ENCODE results near the gene TNNC1. TPM values are rescaled to one million over a fixed set of nuclear protein-coding genes. Genes with fewer than 3 reads are reported as not detected.

TNNC1 gene
- total RNA-seq, 1 experiment from 2014 or later = not detected

GRCh38 chr3:52404391-52404790 is 49.5 kb downstream of the TNNC1 start:
- H3K36me3 ChIP-seq (ENCODE audit: insufficient read depth, low read length, poor library complexity, severe bottlenecking) = peaks cover 6% of the 10 kb centered on the region
- ChIA-PET POLR2A (ENCODE audit: low non-redundant PET) (no interaction called here), CTCF (no interaction called here)
- H3K4me1 ChIP-seq (ENCODE audit: insufficient read depth, low read length, poor library complexity, severe bottlenecking) = peaks cover 4% of the 10 kb centered on the region
- no peaks in the 10 kb centered on the region for H3K9me3 ChIP-seq (ENCODE audit: low read depth, low read length, poor library complexity, severe bottlenecking)
- H3K27ac ChIP-seq (ENCODE audit: low read depth, low read length, poor library complexity, severe bottlenecking) = no peak overlapping the region
- intact Hi-C loops (cut with micrococcal nuclease; ENCODE audit: unreplicated experiment) = no loop called here
- no peak for TF ChIP-seq EZH2 (IDR thresholded peaks at IDR 0.05; ENCODE audit: borderline replicate concordance, low read depth, low read length, poor library complexity, severe bottlenecking)
- TF ChIP-seq CTCF (conservative IDR thresholded peaks at IDR 0.05; ENCODE audit: low read depth, low read length) = no peak
- DNase-seq (ENCODE audit: low spot score) = no peak
- H3K27me3 ChIP-seq (replicated peaks; ENCODE audit: insufficient read depth, low read depth, low read length, poor library complexity) = no peaks in the 10 kb centered on the region
- BruUV-seq (replicated peaks) = no TSS peak
- H3K4me3 ChIP-seq (ENCODE audit: low read depth, low read length, poor library complexity, severe bottlenecking) = no peak overlapping the region

GRCh38 chr3:52403955-52404354 is 49.9 kb downstream of the TNNC1 start:
- POLR2A ChIA-PET (ENCODE audit: low non-redundant PET) = no interaction called here
- Histone ChIP-seq H3K36me3 (ENCODE audit: insufficient read depth, low read length, poor library complexity, severe bottlenecking) (peaks cover 6% of the 10 kb centered on the region), H3K9me3 (ENCODE audit: low read depth, low read length, poor library complexity, severe bottlenecking) (no peaks in the 10 kb centered on the region), H3K27ac (ENCODE audit: low read depth, low read length, poor library complexity, severe bottlenecking) (no peak overlapping the region), H3K4me3 (ENCODE audit: low read depth, low read length, poor library complexity, severe bottlenecking) (no peak overlapping the region), H3K27me3 (replicated peaks; ENCODE audit: insufficient read depth, low read depth, low read length, poor library complexity) (no peaks in the 10 kb centered on the region), H3K4me1 (ENCODE audit: insufficient read depth, low read length, poor library complexity, severe bottlenecking) (peaks cover 3% of the 10 kb centered on the region)
- BruUV-seq (replicated peaks) = no TSS peak
- CTCF ChIA-PET = no interaction called here
- no peak for DNase-seq (ENCODE audit: low spot score)
- no peak for TF ChIP-seq EZH2 (IDR thresholded peaks at IDR 0.05; ENCODE audit: borderline replicate concordance, low read depth, low read length, poor library complexity, severe bottlenecking)
- intact Hi-C loops (cut with micrococcal nuclease; ENCODE audit: unreplicated experiment) = no loop called here

- DNase-seq (ENCODE audit: low spot score) = no peak
- peaks cover 6% of the 10 kb centered on the region for H3K36me3 ChIP-seq (ENCODE audit: insufficient read depth, low read length, poor library complexity, severe bottlenecking)
- CTCF ChIA-PET = no interaction called here
- H3K4me1 ChIP-seq (ENCODE audit: insufficient read depth, low read length, poor library complexity, severe bottlenecking) = no peaks in the 10 kb centered on the region
- POLR2A ChIA-PET (ENCODE audit: low non-redundant PET) = no interaction called here
- TF ChIP-seq CTCF (conservative IDR thresholded peaks at IDR 0.05; ENCODE audit: low read depth, low read length) (no peak), EZH2 (IDR thresholded peaks at IDR 0.05; ENCODE audit: borderline replicate concordance, low read depth, low read length, poor library complexity, severe bottlenecking) (no peak)
- H3K27ac ChIP-seq (ENCODE audit: low read depth, low read length, poor library complexity, severe bottlenecking) = no peak overlapping the region
- intact Hi-C loops (cut with micrococcal nuclease; ENCODE audit: unreplicated experiment) = no loop called here
- no peaks in the 10 kb centered on the region for H3K9me3 ChIP-seq (ENCODE audit: low read depth, low read length, poor library complexity, severe bottlenecking)
- H3K27me3 ChIP-seq (replicated peaks; ENCODE audit: insufficient read depth, low read depth, low read length, poor library complexity) = no peaks in the 10 kb centered on the region
- no peak overlapping the region for H3K4me3 ChIP-seq (ENCODE audit: low read depth, low read length, poor library complexity, severe bottlenecking)
- BruUV-seq (replicated peaks) = no TSS peak
Observed at GRCh38 chr3:52403271-52403841, 50.5 kb downstream of the TNNC1 start.

GRCh38 chr3:52402706-52403270 is 51.1 kb downstream of the TNNC1 start:
- TF ChIP-seq EZH2 (IDR thresholded peaks at IDR 0.05; ENCODE audit: borderline replicate concordance, low read depth, low read length, poor library complexity, severe bottlenecking) (no peak), CTCF (conservative IDR thresholded peaks at IDR 0.05; ENCODE audit: low read depth, low read length) (no peak)
- ChIA-PET CTCF (no interaction called here), POLR2A (ENCODE audit: low non-redundant PET) (no interaction called here)

More at GRCh38 chr3:52402706-52403270, 51.1 kb downstream of the TNNC1 start:
- no peaks in the 10 kb centered on the region for H3K27me3 ChIP-seq (replicated peaks; ENCODE audit: insufficient read depth, low read depth, low read length, poor library complexity)
- no peak overlapping the region for H3K4me3 ChIP-seq (ENCODE audit: low read depth, low read length, poor library complexity, severe bottlenecking)
- H3K27ac ChIP-seq (ENCODE audit: low read depth, low read length, poor library complexity, severe bottlenecking) = no peak overlapping the region
- H3K9me3 ChIP-seq (ENCODE audit: low read depth, low read length, poor library complexity, severe bottlenecking) = no peaks in the 10 kb centered on the region
- no peak for DNase-seq (ENCODE audit: low spot score)
- intact Hi-C loops (cut with micrococcal nuclease; ENCODE audit: unreplicated experiment) = no loop called here
- BruUV-seq (replicated peaks) = no TSS peak
- no peaks in the 10 kb centered on the region for H3K4me1 ChIP-seq (ENCODE audit: insufficient read depth, low read length, poor library complexity, severe bottlenecking)
- H3K36me3 ChIP-seq (ENCODE audit: insufficient read depth, low read length, poor library complexity, severe bottlenecking) = peaks cover 6% of the 10 kb centered on the region

All from A673 (cell line).